Mammary epithelial cell (primary cell): ENCODE measurements around the gene LRP11.
"Not testable (repeated sequence)": the region's sequence is repeated elsewhere in the genome, so short reads cannot be mapped to it uniquely, and the experiment has no call there.

Source experiments
- EZH2 ChIP-seq: IDR thresholded peaks from 2 replicates; pipeline ENCODE4 v1.6.1; 2012; ENCODE audit warnings: low read length, inconsistent platforms, borderline replicate concordance
- TF ChIP-seq, protein P1 (sequence below), 2 donors: IDR thresholded peaks in 1 of 2; conservative IDR thresholded peaks in 1 of 2; 2 replicates each; pipeline ENCODE4 v1.5.1; 2011 to 2012; ENCODE audit warnings: inconsistent platforms in 2 of 2, low read length in 2 of 2, mild to moderate bottlenecking in 2 of 2, control low read depth in 1 of 2, low read depth in 1 of 2; ENCODE audit not compliant: insufficient read depth in 1 of 2; ENCODE audit errors: extremely low read depth in 1 of 2

DNA sequence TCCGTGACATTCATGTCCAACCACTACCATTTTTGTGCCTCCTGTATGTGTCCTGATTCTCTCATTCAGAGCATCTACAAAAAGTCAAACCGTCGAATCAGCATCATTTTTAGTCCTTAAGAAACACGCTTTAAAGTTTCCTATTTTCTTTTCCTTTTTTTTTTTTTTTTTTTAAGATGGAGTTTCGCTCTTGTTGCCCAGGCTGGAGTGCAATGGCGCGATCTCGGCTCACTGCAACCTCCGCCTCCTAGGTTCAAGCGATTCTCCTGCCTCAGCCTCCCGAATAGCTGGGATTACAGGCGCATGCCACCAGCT lies 1.8 kb downstream of the LRP11 start:
- TF ChIP-seq, protein P1, sequence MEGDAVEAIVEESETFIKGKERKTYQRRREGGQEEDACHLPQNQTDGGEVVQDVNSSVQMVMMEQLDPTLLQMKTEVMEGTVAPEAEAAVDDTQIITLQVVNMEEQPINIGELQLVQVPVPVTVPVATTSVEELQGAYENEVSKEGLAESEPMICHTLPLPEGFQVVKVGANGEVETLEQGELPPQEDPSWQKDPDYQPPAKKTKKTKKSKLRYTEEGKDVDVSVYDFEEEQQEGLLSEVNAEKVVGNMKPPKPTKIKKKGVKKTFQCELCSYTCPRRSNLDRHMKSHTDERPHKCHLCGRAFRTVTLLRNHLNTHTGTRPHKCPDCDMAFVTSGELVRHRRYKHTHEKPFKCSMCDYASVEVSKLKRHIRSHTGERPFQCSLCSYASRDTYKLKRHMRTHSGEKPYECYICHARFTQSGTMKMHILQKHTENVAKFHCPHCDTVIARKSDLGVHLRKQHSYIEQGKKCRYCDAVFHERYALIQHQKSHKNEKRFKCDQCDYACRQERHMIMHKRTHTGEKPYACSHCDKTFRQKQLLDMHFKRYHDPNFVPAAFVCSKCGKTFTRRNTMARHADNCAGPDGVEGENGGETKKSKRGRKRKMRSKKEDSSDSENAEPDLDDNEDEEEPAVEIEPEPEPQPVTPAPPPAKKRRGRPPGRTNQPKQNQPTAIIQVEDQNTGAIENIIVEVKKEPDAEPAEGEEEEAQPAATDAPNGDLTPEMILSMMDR (conservative IDR thresholded peaks at IDR 0.05 in 1 of 2, IDR thresholded peaks at IDR 0.05 in 1 of 2; ENCODE audit: extremely low read depth in 1 of 2, insufficient read depth in 1 of 2, low read depth in 1 of 2, low read length in 2 of 2): not testable (repeated sequence)
- TF ChIP-seq EZH2: not testable (repeated sequence)
